SKM-1 treated with dmso at 0.1 percent for 144 hours (cell line): Measurements from ENCODE around the gene MIOX.
"Not testable (repeated sequence)": the region's sequence is repeated elsewhere in the genome, so short reads cannot be mapped to it uniquely, and the experiment has no call there.

ENCODE experiments used
- DNase-seq: peaks from one replicate; lab custom pipeline; 2025; ENCODE audit not compliant: unreplicated experiment; lab: John Stamatoyannopoulos, UW

MIOX gene

DNA sequence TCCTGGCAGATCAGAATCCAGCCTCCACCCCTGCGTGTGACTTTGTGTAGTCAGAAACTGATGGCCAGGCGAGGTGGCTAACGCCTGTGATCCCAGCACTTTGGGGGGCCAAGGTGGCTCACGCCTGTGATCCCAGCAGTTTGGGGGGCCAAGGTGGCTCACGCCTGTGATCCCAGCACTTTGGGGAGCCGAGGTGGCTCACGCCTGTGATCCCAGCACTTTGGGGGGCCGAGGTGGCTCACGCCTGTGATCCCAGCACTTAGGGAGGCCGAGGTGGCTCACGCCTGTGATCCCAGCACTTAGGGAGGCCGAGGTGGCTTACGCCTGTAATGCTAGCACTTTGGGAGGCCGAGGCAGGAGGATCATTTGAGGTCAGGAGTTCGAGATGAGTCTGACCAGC, 26.5 kb downstream of the MIOX start:
- no peak for DNase-seq

DNA sequence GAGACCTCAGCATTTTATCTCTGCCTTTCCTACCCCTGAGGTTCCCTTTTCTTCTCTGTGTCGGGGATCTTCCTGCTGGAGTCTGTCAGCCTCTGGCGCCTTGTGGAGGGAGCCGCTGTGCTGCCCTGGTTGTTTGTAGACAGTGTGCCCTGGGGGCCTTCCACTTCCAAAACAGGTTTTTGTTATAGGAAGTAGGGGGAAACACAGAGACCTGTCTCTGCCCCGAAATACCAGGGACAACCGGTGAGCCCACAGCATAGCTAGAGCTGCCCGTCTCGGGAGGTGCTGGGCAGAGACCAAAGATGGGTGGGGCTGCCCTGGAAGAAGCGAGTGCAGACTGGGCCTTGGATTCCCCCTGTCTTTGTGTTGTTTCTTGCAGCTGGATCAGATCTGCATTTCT, 29.4 kb downstream of the MIOX start:
- no peak for DNase-seq

DNA sequence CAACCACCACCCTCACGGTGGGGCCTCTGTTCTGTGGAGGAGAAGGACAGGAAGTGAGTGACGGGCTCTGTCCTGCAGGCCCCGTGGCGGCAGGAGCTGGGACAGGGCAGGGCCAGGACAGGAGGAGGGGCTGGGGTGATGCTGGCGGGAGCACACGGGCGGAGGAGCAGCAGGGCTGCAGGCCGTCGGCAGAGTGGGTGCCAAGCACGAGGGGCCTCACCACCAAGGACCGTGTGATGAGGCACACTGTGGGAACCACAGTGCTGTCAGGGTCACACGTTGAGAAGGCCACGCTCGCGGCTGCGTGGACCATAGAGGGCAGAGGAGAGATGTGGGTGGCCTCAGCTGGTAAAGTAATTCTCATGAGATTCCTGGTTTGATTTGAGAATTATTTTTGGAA, 30.2 kb downstream of the MIOX start:
- DNase-seq, result no peak

DNA sequence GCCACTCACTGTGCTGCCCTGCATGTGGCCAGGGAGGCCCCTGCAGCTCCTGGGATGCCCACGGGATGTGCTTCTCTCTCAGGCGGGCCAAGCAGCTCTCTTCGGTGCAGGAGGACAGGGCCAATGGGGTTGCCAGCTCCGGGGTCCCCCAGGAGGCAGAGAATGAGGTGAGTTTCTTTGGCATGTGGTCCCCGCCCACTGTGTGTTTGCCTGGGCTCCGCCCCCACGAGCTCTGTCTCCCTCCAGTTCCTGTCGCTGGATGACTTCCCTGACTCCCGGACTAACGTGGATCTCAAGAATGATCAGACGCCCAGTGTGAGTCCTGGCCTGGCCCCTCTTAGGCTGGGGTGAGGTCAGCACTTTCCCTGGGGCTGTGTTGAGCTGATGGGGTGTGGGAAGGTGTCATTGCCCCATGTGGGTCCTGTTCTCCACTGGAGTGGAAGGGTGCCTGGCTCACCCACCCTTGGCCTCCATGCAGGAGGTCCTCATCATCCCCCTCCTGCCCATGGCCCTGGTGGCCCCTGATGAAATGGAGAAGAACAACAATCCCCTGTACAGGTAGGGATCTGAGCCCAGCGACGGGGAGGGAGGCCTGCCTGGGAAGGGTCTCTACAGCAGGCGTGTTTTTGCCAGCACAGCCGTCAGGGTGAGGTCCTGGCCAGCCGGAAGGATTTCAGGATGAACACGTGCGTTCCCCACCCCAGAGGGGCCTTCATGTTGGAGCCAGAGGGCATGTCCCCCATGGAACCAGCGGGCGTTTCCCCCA, 31.0 kb downstream of the MIOX start:
- no peak for DNase-seq

DNA sequence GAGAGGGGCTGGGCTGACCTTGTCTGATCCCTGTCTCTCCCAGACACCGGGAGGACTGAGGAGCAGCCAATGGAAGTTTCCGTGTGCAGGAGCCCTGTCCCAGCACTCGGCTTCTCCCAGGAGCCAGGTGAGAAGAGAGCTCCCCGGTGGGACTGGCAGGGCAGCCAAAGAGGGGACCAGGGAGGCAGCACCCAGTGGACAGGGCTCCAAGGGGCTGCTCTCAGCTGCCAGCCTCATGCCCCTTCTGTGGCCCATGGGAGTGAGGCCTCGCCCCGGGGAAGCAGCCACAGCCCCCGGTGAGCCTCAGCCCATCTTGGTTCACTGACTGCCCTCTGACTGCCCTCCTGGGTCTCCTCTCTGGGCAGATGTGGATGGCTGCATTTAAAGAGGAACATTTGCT, 31.9 kb downstream of the MIOX start:
- DNase-seq, result no peak

DNA sequence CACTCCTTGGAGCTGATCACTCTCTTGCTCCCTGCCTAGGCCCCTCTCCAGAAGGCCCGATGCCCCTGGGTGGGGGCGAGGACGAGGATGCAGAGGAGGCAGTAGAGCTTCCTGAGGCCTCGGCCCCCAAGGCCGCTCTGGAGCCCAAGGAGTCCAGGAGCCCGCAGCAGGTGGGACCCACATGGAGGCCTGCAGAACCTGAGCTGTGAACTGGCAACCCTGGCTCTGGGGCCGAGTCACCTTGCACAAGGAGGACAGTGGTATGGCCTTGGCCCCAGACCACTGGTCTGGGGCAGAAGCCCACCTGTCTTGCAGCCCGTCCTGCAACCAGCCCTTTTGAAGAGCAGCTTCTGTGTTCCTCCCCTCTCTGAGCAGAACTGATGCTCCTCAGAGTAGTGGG, 32.5 kb downstream of the MIOX start:
- DNase-seq, result no peak

DNA sequence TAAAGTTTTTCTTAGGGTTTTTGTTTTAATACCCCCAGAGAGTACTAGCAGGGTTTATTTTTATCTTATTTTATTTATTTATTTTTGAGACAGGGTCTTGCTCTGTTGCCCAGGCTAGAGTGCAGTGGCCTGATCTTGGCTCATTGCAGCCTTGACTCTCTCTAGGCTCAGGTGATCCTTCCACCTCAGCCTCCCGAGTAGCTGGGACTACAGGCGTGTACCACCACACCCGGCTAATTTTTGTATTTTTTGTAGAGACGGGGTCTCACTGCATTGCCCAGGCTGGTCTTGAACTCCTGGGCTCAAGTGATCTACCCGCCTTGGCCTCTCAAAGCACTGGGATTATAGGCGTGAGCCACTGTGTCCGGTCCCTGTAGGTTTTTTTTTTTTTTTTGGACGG, 33.5 kb downstream of the MIOX start:
- not testable (repeated sequence) for DNase-seq

DNA sequence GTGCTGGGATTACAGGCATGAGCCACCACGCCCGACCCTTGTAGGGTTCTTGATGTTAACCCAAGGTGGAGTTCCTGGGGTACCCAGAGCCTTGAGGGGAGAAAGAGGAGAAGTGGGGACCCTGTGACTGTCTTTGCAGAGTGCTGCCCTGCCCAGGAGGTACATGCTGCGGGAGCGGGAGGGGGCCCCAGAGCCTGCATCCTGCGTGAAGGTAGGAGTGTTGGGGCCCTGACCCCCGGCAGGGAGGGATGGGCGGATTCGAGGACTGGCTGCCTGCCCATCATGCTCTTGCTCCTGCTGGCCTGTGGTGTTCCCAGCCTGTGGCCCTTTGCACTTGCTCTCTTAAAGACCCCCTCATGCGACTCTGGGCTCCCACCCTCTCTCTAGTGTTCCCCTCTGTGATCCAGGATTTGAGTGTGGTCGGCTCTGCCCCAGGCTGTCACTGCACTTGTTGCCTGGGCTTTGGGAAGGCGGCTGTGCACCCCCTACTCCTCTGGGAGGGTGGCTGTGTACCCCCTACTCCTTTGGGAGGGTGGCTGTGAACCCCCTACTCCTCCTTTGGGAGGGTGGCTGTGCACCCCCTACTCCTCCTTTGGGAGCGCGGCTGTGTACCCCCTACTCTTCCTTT, 34.3 kb downstream of the MIOX start:
- no peak for DNase-seq

DNA sequence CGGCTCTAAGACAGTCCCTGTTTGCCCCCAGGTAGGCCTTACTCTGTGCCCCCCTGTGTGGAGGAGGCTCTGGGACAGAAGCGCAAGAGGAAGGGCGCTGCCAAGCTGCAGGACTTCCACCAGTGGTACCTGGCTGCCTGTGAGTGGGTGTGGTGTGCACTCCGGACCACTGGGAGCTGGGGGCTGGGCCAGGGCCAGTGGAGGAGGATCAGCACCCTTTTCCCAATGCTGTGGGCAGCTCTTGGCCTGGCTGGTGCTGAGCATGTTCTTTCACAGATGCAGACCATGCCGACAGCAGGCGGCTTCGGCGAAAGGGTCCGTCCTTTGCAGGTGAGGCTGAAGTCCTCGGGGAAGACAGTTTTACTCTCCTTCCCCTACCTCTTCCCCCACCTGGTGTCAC, 35.1 kb downstream of the MIOX start:
- no peak for DNase-seq

DNA sequence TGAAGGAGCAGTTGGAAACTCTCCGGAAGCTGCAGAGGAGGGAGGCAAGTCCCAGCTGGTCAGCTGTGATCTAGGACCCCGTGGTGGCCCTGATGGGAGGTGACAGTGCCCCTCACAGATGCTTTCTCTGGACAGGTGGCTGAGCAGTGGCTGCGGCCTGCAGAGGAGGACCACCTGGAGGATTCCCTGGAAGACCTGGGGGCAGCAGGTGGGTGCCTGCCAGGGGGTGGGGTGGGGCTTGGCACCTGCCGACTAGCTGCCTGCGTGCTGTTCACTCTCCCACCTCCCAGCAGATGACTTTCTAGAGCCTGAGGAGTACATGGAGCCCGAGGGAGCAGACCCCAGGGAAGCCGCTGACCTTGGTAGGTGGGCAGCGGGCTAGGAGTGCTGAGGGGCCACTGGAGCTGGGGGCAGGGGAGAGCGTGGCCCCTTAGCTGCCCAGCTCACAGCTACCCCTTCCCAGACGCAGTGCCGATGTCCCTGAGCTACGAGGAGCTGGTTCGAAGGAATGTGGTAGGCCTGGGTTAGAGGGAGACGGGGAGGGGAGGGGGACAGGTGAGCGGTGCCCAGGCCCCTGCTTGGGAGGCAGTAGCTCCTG, 35.6 kb downstream of the MIOX start:
- DNase-seq, result no peak

DNA sequence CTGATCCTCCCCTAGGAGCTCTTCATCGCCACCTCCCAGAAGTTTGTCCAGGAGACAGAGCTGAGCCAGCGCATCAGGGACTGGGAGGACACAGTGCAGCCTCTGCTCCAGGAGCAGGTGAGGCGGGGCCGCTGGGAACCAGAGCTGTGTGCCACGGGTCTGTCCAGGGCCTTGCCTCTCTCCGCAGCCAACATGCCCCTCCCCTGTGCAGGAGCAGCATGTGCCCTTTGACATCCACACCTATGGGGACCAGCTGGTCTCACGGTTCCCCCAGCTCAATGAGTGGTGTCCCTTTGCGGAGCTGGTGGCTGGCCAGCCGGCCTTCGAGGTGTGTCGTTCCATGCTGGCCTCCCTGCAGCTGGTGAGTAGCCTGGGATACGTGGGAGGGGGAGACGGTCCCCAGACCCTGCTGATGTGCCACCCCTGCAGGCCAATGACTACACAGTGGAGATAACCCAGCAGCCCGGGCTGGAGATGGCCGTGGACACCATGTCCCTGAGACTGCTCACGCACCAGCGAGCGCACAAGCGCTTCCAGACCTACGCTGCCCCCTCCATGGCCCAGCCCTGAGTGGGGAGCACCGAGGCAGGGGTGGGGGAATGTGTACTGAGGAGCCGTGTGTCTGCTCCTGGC, 36.3 kb downstream of the MIOX start:
- DNase-seq, result no peak

DNA sequence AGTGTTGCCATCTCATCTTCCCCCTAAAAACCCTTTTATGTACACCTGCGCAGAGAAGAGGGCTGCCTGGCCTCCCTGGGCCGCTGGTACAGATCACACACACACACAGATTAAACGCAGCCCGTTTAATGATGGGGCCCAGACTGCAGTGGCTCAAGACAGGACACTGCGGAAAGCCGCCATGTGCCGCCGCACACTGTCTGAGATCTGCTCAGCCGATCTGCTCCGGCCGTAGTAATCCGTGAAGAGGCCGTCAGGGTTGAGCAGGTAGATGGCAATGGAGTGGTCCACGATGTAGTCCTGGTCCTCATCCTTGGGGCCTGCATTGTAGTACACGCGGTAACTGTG, 36.8 kb downstream of the MIOX start:
- DNase-seq, result no peak

DNA sequence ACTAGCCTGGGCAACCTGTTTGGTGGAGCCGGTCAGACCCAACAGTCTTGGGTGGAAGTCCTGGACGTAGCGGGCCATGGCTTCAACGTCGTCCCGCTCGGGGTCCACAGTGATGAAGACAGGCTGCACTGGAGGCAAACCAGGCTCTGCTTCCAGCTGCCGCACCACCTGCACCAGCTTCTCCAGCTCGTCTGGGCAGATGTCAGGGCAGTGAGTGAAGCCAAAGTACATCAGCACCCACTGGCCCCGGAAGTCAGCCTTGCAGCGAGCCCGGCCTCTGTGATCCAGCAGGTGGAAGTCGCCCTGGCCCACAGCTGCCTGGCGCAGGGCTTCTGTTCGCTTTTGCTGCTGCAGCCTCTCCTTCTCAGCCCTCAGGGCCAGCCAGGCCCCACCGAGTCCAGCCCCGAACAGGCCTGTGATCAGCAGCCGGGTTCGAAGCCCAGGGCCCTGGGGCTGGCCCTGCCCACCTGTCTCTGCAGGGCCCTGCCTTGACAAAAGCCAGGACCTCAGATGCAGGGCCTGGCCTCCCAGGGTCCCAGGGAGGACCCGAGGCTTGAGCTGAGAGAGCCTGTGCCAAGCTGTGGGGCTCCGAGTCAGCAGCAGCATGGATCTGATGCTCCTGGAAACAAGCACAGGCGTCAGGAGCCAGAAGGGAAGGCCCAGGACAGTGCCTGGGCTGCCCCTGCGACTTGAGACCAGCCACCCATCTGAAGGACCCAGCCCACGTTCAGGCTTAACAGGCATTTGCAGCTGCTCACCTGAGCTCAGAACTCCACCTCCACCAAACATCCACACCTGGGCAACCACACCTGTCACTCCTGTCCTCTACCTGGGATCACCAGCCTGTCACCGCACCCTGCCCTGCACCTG, 37.4 kb downstream of the MIOX start:
- no peak for DNase-seq

DNA sequence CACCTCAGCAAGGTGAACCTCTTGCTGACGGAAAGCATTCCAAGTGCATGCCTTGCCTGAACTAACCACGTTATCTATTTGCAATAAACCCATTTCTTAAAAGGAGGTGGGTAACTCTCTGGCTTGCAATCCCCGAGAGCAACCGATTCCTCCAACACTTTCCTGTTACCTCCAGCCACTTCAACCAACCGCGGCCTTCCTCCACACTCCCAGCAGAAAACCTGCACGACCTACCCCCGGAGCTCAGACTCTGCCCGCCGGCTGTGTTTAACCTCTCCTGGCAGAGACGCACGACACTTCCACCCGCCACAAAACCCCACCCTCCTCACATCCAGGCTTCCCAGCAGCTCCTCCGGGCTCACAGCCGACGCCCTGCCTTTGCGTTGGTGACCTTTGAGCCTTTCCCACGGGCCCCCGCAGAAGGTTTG, 38.0 kb downstream of the MIOX start:
- no peak for DNase-seq

DNA sequence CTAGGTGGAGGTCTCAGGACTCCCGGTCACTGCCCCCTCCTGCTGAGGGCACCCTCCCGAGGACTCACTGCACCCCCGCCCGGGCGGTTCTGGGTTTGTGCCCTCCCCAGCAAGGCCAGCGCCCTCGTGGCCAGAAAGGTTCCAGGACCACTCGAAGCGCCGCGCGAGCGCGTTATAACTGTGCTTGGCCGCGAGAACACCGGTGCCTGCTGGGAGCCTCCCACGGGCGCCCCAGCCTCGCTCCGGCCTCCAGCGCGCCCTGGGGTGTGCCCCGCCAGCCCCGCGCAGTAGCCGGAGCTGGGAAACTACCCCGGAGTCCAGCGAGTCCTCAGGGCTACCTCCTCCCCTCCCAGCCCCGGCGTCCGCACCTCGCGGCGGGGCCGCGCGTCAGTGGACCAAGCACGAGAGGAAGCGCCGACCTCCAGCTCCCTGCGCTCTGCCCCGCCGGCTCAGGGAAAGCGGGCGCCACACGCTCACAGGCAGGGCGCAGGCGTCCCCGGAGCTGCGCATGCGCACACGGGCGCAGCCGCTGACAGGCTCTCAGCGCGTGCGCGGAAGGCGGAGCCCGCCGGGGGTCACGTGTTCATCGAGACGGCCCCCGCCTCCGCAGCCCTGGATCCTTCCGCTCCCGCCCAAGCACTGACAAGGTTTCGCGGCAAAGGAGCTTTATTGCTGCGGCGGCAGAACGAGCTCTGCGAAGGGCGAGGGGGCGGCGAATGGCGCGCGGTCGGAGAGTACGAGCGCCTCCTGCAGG, 38.6 kb downstream of the MIOX start, which contains the start of gene SCO2:
TSS of gene SCO2 (minus strand) at position 495 of the 754 bp plus-strand sequence. CDS start 1,187 bp downstream, outside the sequence.
- DNase-seq, result peak; percentile 94

DNA sequence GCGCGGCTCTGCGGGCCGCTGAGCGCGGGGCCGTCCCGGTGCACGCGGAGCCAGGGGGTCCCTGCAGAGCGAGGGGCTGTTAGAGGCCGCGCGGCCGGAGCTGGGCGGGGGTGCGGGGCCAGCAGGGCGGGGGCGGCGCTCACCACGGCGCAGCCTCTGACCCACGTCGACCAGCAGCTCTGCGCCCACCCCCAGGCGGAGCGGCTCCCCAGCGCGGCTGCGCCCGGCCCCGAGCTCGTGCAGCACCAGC, 39.1 kb downstream of the MIOX start:
- no peak for DNase-seq

DNA sequence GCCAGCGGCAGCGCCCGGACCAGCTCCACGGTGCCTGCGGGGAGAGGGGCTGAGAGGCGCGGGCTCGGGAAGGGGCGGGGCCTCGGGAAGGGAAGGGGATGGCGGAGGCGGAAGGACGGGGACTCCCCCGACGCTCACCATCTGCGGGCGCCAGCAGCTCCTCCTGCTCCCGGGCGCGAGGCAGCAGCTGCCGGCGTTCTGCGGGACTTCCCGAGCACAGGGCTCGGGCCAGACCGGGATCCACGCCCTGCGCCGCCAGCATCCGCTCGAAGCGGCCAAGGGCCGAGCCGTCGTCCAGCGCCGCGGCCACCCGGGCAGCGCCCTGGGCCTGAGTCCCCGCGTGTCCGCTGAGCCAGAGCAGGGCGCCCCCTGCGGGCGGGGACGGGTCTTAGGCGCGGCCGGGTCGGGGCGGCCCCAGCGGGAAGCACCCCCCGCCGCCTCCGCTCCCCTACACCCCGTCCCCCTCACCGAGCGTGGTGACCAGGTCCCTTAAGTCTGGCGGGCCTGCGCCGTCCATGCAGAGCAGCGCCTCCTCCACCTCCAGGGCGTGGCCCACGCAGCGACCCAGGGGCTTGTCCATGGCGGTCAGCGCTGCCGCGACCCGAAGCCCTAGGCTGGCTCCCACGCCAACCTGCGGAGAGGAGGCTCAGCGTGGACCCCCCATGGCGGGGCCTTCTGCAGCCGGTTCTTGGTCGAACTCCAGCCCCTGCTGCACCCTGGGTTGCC, 39.6 kb downstream of the MIOX start:
- peak; percentile 63 for DNase-seq

DNA sequence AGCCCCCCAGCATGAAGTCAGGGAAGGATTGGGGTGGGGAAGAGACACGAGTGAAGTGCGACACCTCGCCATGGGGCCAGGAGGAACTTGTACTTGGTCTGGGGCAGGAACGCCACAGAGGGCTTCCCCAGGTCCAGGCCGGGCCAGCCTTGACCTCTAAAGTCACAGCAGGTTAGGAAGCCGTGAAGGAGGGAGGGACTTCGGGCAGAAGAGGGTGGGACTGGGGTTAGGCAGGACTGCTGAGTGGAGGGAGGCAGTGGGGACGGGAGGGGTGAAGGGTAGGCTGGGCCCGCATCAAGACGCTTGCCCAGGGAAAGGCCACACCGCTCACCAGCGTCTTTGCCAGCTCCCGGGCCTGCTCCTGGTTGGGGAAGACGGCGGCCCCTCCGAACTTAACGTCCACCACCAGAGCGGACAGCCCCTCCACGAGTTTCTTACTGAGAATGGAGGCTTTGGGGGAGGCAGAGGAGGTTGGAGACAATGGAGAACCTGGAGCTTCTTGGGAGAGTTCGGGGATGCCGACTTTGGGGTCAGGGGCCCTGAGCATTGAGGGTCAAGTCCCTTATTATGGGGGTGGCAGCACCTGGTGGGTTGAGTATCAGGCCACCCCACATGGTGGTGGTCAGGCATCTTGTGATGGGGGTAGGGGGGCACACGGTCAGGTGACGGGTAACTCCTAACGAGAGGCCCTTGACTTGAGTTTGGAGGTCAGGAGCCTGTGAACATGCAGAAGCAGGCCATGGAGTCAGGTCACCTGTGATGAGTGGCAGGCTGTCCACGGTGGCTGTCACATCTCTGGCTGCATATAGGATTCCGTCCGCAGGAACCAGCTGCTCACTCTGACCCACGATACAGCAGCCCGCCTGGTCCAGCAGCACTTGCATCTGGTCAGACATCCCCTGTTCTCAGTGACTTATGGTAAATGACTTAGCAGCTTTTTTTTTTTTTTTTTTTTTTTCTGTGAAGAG, 40.5 kb downstream of the MIOX start:
- DNase-seq, result peak; percentile 83
